HG02571 (cell line): ENCODE measurements around the gene STX12.

Source experiments
- ATAC-seq: cut with Tn5 transposase; IDR thresholded peaks from one replicate; pipeline ENCODE4 v1.9.1; 2021; ENCODE audit warnings: mild to moderate bottlenecking, moderate library complexity; ENCODE audit not compliant: unreplicated experiment

The STX12 gene

GRCh38 chr1:27772932-27773825 is at the start of gene STX12:
Gene STX12, plus strand, starts transcription at chr1:27773219. Its CDS starts 89 bp downstream, at chr1:27773308.
- ATAC-seq: peak; percentile 94

GRCh38 chr1:27724961-27725373 is 48.1 kb upstream of the STX12 start:
- no peak for ATAC-seq

- ATAC-seq: peak; percentile 95
These were observed 47.4 kb upstream of the STX12 start, which contains the start of gene FAM76A for GRCh38 chr1:27725374-27726172. Gene FAM76A, plus strand, starts transcription at chr1:27725961. Its CDS starts 120 bp downstream, at chr1:27726081.

GRCh38 chr1:27726173-27727044 is 46.6 kb upstream of the STX12 start:
- peak; percentile 25 for ATAC-seq

- no peak for ATAC-seq
These were observed 45.9 kb upstream of the STX12 start for GRCh38 chr1:27727126-27727525.

GRCh38 chr1:27736252-27736651 is 36.8 kb upstream of the STX12 start:
- ATAC-seq: no peak

GRCh38 chr1:27741121-27741520 is 31.9 kb upstream of the STX12 start:
- ATAC-seq: no peak

- no peak for ATAC-seq
These were observed 28.5 kb upstream of the STX12 start for GRCh38 chr1:27744556-27744955.

- no peak for ATAC-seq
These were observed 27.6 kb upstream of the STX12 start for GRCh38 chr1:27745466-27745865.

- no peak for ATAC-seq
These were observed 20.7 kb upstream of the STX12 start for GRCh38 chr1:27752360-27752759.

- ATAC-seq: no peak
These were observed 17.7 kb upstream of the STX12 start for GRCh38 chr1:27755286-27755685.

GRCh38 chr1:27755865-27756264 is 17.2 kb upstream of the STX12 start:
- ATAC-seq: no peak

- ATAC-seq: no peak
These were observed 13.8 kb upstream of the STX12 start for GRCh38 chr1:27759236-27759635.

- ATAC-seq: no peak
These were observed 12.6 kb upstream of the STX12 start for GRCh38 chr1:27760426-27760825.

- ATAC-seq: no peak
These were observed 11.0 kb upstream of the STX12 start for GRCh38 chr1:27762033-27762432.

- no peak for ATAC-seq
These were observed 9.7 kb upstream of the STX12 start for GRCh38 chr1:27763358-27763757.

- ATAC-seq: no peak
These were observed 2.7 kb upstream of the STX12 start for GRCh38 chr1:27770293-27770830.

- no peak for ATAC-seq
These were observed 735 bp upstream of the STX12 start for GRCh38 chr1:27772036-27772931.

GRCh38 chr1:27773826-27774445 is 917 bp downstream of the STX12 start:
- ATAC-seq: no peak
